ENCODE results near the gene TCF21.

DNA sequence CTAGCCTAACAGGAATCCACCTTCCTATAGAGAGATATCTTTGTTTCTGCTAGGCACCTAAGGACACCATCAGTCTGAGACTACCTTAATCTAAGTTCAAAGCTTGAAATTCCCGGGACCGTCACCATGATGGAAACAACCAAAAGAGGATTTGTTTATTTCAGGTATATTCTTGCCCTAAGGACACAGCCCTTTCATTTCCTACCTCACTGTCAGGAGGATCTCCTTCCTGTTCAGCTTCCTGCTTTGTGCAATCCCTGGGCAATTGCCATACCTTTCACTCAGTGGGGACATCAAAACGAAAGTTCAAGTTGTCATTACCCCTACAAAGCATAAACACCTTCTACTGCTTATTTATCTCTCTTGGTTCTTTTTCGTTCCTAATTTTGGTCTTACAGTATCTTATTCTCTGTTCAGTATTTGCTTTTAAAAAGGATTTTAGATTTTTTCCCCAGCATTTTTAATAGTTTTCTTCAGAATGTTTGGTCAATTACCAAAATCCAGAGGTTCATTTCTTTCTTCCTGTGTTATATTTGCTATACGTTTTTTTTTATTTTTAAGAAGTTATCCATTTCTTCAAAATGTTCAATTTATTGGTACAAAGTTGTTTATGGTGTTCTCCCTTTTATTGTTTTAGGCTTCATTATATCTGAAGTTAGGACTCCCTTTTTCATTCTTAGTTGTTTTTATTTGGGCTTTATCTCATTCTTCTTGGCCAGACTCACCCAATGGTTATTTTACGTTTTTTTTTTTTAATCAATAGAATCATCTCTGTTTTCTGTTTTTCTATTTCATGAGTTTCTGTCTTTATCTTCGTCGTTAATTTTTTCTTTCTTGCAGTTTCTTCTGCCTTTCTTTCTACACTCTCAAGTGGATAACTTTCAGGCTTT is 51.1 kb downstream of the TCF21 start:
- TF ChIP-seq, protein P1, sequence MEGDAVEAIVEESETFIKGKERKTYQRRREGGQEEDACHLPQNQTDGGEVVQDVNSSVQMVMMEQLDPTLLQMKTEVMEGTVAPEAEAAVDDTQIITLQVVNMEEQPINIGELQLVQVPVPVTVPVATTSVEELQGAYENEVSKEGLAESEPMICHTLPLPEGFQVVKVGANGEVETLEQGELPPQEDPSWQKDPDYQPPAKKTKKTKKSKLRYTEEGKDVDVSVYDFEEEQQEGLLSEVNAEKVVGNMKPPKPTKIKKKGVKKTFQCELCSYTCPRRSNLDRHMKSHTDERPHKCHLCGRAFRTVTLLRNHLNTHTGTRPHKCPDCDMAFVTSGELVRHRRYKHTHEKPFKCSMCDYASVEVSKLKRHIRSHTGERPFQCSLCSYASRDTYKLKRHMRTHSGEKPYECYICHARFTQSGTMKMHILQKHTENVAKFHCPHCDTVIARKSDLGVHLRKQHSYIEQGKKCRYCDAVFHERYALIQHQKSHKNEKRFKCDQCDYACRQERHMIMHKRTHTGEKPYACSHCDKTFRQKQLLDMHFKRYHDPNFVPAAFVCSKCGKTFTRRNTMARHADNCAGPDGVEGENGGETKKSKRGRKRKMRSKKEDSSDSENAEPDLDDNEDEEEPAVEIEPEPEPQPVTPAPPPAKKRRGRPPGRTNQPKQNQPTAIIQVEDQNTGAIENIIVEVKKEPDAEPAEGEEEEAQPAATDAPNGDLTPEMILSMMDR (IDR thresholded peaks at IDR 0.05) = no peak
- no peak for TF ChIP-seq POLR2A (IDR thresholded peaks at IDR 0.05)
- TF ChIP-seq EP300 (IDR thresholded peaks at IDR 0.05) = no peak
